Raji (cell line): Measurements from ENCODE around the gene TOP1.

Source experiments
- POLR2A ChIP-seq: IDR thresholded peaks from 2 replicates; pipeline ENCODE4 v1.6.1; 2011; ENCODE audit warnings: low read depth, low read length, control low read depth; ENCODE audit not compliant: insufficient read depth

TOP1 gene

GRCh38 chr20:41028359-41029149 is at the start of gene TOP1:
TSS of gene TOP1 (plus strand) at chr20:41028822. CDS start at chr20:41029068, 246 bp downstream.
- peak; percentile 98 for TF ChIP-seq POLR2A

GRCh38 chr20:40979247-40979646 is 49.4 kb upstream of the TOP1 start:
- no peak for TF ChIP-seq POLR2A

GRCh38 chr20:40980106-40980827 is 48.4 kb upstream of the TOP1 start:
- no peak for TF ChIP-seq POLR2A

GRCh38 chr20:40980828-40981310 is 47.8 kb upstream of the TOP1 start:
- TF ChIP-seq POLR2A: no peak

- no peak for TF ChIP-seq POLR2A
Measured at GRCh38 chr20:40982415-40983145, 46.0 kb upstream of the TOP1 start.

GRCh38 chr20:40983898-40984297 is 44.7 kb upstream of the TOP1 start:
- TF ChIP-seq POLR2A: no peak

- TF ChIP-seq POLR2A: no peak
Measured at GRCh38 chr20:40984496-40984895, 44.1 kb upstream of the TOP1 start.

- TF ChIP-seq POLR2A: no peak
Measured at GRCh38 chr20:40986774-40987173, 41.8 kb upstream of the TOP1 start.

- TF ChIP-seq POLR2A: 0 out of 2 replicates have a peak, but pooled peaks have one; percentile 27
Measured at GRCh38 chr20:40990542-40991120, 38.0 kb upstream of the TOP1 start.

- TF ChIP-seq POLR2A: peak; percentile 81
Measured at GRCh38 chr20:40991181-40991889, 37.3 kb upstream of the TOP1 start.

- TF ChIP-seq POLR2A: peak; percentile 20; the same call in 1 of the 2 replicates
Measured at GRCh38 chr20:40992349-40993113, 36.1 kb upstream of the TOP1 start.

- TF ChIP-seq POLR2A: peak; percentile 36; the same call in 1 of the 2 replicates
Measured at GRCh38 chr20:40993794-40994540, 34.7 kb upstream of the TOP1 start.

GRCh38 chr20:40996326-40996725 is 32.3 kb upstream of the TOP1 start:
- no peak for TF ChIP-seq POLR2A
